CD4-positive, alpha-beta T cell treated with Interleukin-6 for 4 hours (primary cell): ENCODE results near the gene CCBE1.
"Not testable (repeated sequence)": the region's sequence is repeated elsewhere in the genome, so short reads cannot be mapped to it uniquely, and the experiment has no call there.

Experiments
- DNase-seq: peaks from one replicate; pipeline ENCODE4 v3.0.0-alpha.2; 2020; ENCODE audit warnings: mixed read lengths

The CCBE1 gene

GRCh38 chr18:59675346-59675745, 21.9 kb downstream of the CCBE1 start:
- no peak for DNase-seq

DNA sequence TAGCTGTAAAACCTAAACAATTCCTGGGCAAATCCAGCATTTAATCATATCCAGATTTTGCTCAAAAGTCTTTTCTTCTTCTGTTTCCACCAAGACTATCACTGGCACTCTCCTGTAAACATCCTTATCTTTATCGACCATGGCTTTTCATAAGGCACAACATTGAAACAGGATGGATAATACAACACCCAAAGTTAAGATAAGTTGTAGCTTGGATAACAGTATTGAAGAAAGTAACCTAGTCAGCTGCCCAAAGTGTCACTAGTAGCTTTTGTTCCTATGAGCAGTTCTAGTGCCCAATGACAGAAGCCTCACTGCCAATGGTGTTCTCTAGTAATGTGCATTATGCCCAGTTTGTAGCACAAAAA, 22.3 kb downstream of the CCBE1 start:
- DNase-seq = no peak

DNA sequence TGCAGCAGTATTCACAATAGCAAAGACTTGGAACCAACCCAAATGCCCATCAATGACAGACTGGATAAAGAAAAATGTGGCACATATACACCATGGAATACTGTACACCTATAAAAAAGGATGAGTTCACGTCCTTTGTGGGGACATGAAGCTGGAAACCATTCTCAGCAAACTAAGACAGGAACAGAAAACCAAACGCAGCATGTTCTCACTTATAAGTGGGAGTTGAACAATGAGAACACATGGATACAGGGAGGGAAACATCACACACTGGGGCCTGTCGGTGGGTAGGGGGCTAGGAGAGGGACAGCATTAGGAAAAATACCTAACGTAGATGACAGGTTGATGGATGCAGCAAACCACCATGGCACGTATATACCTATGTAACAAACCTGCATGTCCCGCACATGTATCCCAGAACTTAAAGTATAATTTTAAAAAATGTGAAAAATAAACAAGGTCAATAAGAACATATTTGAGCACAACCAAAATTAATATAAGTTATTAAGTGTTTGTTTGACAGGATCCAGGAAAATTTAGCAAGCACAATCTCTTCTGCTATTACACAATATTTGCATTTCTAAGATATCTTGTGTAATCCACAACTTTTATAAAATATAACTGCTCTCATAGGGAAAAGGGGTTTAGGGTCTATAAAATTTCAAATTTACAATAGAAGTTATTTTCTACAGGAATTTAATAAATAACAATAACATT, 22.9 kb downstream of the CCBE1 start:
- DNase-seq = no peak

DNA sequence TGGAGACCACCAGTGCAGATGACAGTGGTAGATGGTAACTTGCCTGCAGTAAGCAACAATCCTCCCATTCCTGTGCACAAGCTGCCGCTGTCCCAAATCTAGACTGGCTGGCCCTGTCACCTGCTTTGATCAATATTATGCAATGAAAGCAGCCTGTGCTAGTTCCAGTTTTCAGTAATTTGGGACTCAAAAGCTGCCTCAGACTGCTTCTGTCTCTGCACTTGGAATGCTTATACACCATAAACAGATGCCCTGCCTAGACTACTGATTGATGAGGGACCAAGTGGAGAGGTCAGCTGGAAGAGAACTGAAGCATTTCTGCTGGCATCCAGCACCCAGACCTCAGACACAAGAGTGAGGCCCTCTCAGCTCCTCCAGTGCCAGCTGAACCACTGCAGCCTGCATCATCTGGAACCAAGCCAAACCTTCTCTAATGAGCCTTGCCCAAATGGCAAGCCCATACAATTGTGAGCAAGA, 24.9 kb downstream of the CCBE1 start:
- no peak for DNase-seq

GRCh38 chr18:59671551-59671950, 25.7 kb downstream of the CCBE1 start:
- no peak for DNase-seq

GRCh38 chr18:59669872-59670657, 27.2 kb downstream of the CCBE1 start:
- DNase-seq = no peak

DNA sequence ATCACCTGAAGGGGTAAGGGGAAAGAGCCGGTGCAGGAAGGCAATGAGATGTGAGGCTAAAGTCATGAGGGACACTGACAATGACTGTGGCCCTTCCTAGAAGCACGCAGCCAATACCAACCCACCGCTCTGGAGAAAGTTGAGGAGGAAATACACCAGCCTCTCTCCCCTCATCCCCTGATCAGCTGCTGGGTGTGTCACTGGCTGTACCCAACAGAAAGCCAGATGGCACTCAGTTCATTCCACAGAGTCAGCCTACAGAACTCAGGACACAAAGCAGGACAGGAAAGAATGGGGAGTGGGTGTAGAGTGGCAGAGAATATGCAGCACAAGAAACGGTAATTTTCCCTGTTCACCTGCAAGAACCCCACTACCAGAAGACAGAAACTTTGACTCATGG, 29.7 kb downstream of the CCBE1 start:
- no peak for DNase-seq

DNA sequence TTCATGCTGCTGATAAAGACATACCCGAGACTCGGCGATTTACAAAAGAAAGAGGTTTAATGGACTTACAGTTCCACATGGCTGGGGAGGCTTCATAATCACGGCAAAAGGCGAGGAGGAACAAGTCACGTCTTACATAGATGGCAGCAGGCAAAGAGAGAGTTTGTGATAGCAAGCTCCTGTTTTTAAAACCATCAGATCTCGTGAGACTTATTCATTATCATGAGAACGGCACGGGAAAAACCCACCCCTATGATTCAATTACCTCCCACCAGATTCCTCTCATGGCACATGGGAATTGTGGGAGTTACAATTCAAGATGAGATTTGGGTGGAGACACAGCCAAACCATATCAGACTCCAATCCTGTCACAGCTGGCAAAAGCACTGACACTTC, 31.2 kb downstream of the CCBE1 start:
- DNase-seq = not testable (repeated sequence)

DNA sequence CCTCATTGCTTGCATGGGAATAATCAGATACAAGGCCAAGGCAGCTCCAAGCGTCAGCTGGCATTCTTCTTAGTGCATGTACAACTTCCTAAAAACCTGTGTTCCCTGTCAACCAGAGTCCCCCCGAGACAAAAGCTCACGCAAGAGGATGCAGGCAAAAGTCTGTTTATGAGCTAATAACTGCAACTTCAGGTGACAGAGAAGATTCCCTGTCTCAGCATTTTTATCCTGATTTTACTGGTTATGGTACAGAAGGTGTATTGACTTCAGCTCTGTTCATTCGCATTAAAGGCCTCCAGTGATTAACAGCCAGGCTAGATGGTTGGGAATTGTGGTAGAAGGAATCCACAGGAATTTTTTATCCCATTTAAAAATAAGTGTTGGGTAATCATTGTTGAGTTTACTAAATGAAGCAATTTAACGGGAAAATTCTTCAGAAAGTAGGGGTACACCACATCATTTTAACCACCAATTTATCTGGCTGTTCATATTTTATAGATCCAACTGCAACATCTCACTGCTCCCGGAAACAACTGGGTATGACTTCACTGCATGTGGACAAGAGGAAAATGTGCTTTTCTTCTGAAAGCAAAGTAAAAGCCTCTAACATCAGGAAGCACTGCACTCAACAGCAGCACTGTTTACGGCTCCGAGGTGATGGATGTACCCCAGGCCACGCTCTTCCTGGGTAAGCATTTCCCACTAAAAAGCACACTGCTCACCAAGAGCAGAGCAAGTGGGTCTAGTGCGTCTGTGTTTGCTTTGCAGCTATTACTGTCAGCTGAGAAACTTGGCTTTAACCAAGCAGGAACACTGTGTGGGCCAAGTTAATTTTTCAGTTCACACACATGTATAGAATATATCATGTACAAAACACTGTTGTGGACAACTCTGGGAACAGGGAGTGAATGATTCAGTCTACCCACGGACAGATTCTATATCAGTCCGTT, 31.9 kb downstream of the CCBE1 start:
- DNase-seq = no peak

- no peak for DNase-seq
These were observed 32.9 kb downstream of the CCBE1 start for GRCh38 chr18:59664329-59664728.

DNA sequence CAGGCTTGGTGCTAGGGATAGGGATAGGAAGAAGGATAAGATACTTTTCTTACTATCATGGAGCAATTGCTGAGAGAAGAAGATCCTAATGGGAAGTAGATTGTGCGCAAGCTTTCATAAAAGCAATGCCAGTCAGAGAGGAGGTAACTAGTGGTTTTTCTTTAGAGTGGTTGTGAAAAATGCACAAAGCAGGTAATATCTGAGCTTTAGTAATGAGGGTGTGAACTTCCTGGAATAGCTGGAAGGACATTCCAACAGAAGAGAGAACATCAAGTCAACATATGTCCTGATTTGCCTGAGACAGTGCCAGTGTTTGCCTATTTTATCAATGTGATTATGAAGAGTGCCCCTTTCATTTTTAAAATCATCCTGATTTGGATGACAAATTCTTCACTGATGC, 34.1 kb downstream of the CCBE1 start:
- no peak for DNase-seq

DNA sequence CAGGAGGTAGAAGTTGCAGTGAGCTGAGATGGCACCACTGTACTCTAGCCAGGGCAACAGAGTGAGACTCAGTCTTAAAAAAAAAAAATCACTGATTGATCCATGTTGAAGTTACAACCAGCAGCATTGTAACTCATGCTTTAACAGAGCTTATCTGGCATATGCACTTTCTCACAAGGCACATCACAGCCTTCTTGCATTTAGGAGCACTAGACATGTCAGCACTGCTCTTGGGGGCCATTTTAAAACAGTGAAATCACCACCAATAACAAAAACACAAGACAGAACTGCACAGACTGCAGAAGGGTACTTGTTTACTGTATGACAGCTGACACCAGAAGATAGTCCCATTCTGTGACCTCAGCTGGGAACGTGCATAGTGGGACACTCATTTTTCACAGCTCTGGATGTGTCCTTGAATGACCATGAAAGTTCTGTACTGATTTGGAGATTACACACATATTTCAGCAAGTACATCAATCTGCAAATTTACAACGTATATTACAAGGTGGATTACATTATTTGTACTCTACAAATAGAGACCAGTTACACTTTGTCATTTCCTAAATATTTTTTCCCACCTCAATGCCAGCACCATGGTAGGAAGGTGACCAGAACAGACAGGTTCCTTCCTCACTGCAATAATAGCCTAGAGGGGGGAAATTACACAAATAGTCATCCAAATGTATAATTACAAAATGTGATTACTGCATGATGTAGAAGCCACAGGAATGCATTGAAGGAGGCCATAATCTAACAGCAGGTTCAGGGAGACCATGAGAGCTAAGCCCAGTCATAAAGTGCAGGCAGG, 35.1 kb downstream of the CCBE1 start:
- no peak for DNase-seq

DNA sequence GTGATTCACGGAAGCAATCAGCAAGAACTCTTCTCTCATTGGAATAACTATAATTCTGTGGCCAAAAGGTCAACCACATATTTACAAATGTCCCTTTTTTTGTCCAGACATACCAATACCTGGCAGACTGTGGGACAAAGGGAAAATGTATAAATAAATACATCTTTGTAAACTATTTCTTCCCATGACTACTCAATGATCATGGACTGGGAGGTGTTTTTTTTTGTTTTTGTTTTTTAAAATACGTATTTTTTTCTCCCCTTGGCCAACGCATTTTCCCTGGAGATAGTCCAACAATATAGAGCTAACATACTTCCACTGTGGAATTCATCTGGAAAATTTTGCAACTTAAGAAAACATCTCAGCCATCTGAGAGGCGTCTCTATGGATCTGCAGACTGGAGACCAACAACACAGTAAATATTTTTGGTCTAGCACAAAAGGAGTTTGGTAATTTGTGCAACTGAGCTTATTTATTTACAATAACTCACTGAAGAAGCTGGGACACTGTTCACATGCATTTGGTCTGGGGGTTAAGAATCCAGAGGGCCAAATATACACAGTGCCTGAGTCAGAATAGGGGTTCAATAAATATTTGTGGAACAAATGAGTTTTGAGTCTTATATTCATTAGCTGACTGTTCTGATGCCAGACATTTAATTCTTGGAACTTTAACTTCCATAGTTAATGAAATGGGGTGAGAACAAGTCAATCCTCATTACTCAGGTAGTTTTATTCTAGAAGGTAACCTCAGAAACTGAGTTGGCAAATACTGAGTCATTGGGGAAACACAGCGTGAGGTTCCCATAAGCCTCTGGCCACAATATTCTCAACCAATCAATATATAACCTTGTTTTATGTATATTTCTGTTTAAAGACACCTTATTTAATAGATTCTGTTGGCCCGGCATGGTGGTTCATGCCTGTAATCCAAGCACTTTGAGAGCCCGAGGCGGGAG, 36.2 kb downstream of the CCBE1 start:
- DNase-seq = no peak

DNA sequence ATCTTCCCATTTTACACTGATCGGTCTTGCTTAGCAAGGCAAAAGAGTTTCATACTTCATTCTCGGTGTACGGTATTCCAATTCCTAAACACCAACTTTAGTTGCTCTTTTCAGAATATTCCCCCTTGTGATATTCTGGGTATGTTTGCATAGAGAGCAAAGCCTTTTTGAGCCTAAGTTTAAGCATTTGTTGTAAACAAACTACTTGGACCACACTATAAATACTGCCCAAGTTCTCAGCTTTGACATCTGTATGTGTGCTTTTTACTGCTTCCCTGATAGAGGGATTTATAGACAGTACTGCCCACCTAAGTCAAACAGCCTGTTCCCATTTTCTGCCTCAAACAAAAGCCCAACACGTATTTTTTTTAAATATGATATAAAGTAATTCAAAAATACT, 36.9 kb downstream of the CCBE1 start:
- no peak for DNase-seq

DNA sequence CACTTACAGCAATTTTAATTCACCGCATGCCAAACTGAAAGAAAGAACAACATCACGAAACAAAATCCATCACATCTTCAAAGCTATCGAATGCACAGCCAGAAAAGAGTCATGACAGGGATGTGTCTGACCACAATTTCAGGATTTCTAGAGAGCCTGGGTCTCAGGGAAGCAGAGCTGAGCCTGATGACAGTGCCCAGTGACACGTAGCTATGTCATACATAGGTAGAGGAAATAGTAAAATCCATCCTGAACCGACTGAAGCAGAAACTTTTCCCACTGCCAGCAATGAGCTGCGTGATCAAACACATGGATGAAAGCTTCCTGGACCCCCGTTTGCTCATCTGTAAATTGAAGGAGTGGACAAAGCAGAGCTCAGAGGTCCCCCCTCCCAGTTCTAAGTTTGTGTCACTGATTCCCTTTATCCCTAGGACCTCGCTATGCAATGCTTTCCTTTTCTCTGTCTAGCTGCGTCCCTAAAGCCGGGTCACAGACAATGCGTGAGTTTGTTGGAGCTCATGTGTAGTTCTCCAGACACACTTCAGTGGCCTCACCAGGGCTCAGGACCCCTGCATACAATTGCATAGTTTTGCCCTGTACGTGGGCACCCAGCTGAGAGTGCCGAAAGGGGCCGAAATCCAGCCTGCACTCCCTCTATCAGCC, 37.6 kb downstream of the CCBE1 start:
- DNase-seq = no peak

GRCh38 chr18:59658941-59659340, 38.3 kb downstream of the CCBE1 start:
- no peak for DNase-seq

DNA sequence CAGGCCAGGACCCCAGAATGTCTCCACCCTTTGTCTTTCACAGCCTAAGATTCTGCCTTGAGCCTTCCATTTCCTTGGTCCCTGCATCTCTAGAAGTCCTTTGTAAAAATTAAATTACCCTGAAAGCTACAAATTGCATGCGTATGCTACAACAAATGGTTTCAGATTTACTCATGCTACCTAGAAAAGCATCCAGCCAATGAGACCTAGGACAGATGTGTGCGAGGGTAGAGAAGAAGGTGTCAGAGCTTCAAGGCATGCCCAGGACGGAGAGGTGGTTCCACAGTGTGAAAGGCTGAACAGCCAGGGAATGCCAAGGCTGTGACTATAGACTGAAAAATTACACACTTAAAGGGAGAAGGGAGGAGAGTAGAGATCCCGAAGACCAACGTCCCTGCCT, 40.2 kb downstream of the CCBE1 start:
- DNase-seq = no peak

DNA sequence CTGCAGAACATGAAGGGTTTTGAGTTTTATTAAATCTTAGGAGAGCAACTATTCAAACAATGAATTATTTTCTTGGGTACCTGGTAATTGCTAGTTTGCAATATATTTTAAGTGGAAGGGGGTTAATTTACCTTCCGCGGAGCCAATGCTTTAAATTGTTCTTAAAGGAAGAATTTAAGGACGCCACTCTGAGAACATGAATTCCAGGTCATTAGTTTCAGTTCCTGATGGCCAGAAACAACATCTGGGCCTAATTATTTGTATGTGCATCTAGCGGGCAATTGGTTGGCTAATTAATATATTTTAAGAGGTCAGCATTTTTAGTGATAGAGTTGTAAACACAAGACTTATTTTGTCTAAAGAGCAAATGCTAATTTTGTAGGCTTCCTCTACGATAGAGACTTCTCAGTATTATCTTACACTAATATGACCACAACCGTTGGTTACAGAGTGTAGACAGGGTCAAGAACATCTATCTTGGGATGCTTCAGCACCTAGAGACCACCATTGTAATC, 40.8 kb downstream of the CCBE1 start:
- DNase-seq = no peak

DNA sequence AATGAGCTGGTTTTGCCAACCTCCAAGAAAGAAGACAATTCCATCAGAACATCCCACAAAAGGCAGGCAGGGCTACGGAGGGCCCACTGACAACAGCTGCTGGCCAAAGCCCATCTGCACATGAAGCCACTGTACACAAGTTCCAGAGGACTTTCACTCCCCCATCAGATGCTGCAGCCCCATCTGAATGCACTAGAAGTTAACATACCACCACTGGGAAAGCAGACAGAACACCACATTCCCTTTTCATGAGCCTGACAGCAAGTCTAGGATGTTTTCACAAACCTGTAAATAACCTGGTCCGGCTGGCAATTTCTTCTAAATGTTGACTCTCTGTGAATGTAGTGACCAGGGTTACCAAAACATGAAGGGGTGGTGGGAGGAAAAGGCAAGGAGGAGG, 41.5 kb downstream of the CCBE1 start:
- no peak for DNase-seq

DNA sequence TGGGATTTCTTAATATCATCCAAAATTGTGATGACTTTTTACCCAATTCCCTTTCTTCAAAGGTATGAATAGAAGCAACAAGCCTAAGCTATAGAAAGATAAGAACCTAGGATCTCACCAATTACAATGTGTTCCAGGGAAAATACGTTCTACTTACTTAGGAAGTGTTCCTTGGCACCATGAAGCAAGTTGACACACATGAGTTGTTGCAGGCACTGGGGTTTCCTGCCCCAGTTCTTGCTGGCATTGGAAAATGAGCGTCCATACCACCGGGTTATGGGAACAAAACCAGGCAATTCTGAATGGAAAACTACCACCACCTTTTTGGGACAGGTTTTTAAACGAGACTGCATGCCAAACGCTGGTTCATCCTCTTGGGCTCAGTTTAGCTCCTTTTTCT, 46.2 kb downstream of the CCBE1 start:
- no peak for DNase-seq
